Body of pancreas (tissue), 4 donors: ENCODE measurements around the gene MYL2. TPM values are rescaled to one million over a fixed set of nuclear protein-coding genes. Genes with fewer than 3 reads are reported as not detected.

Experiments
- ATAC-seq: fragments of 150-250 bp; one replicate; pipeline ENCODE4 v1.9.1; 2016
- DNase-seq, 4 donors: peaks; one replicate each; pipeline ENCODE4 v3.0.0-alpha.2; 2019
- H3K27ac ChIP-seq, 4 donors: fragments of 200-600 bp; sonication (generic); 1 replicate in 3 of 4; 2 replicates in 1 of 4; pipeline versions ENCODE4 v1.5.1 to v1.6.1; 2016 to 2019; ENCODE audit warnings: mild to moderate bottlenecking in 1 of 4, mixed read lengths in 1 of 4, moderate library complexity in 1 of 4
- H3K27me3 ChIP-seq, 2 donors: fragments of 200-600 bp; sonication (generic); one replicate each; pipeline ENCODE4 v1.6.0; 2016; ENCODE audit warnings: mild to moderate bottlenecking in 1 of 2
- H3K36me3 ChIP-seq, 2 donors: fragments of 200-600 bp; sonication (generic); replicated peaks in 1 of 2; 2 replicates each; pipeline ENCODE4 v1.5.1; 2016; ENCODE audit warnings: low read depth in 2 of 2; ENCODE audit not compliant: insufficient read depth in 1 of 2
- H3K4me1 ChIP-seq: fragments of 200-600 bp; sonication (generic); one replicate; pipeline ENCODE4 v1.6.0; 2016
- H3K4me3 ChIP-seq, 2 donors: fragments of 200-600 bp; sonication (generic); 1 replicate in 1 of 2; 2 replicates in 1 of 2; pipeline ENCODE4 v1.5.1; 2016 to 2019
- H3K9me3 ChIP-seq, 3 donors: fragments of 200-600 bp; sonication (generic); 1 replicate in 2 of 3; 2 replicates in 1 of 3; pipeline ENCODE4 v1.5.1; 2016
- POLR2A ChIP-seq, 3 donors: fragments of 450-650 bp; IDR thresholded peaks; one replicate each; pipeline ENCODE4 v1.6.1; 2016; ENCODE audit warnings: antibody characterized with exemption in 3 of 3, mild to moderate bottlenecking in 2 of 3
- WGBS, 2 donors: methylation state at CpG; one replicate each; pipeline ENCODE4 v1.1.5; 2017; 5-methylcytosine and 5-hydroxymethylcytosine counted together
- intact Hi-C: fragments of 100-400 bp; cut with DNase I; formaldehyde crosslinking; loops from one replicate; pipeline ENCODE4 v1.15.1; 2023
- total RNA-seq, 2 donors: library from RNA; depleted of rRNA; stranded (reverse); fragments of >200 nt; gene quantifications; one replicate each; pipeline ENCODE4 v1.1.0, GENCODE V29; 2016
- TF ChIP-seq, protein P1 (sequence below), 7 experiments: fragments of 450-650 bp in 4 of 7; fragments of 200-600 bp in 3 of 7; sonication (generic) in 3 of 7; IDR thresholded peaks; one replicate each; pipeline ENCODE4 v1.5.1; 2016 to 2019; ENCODE audit warnings: antibody characterized with exemption in 7 of 7

MYL2 gene
- total RNA-seq, 2 donors from 2014 or later = not detected

DNA sequence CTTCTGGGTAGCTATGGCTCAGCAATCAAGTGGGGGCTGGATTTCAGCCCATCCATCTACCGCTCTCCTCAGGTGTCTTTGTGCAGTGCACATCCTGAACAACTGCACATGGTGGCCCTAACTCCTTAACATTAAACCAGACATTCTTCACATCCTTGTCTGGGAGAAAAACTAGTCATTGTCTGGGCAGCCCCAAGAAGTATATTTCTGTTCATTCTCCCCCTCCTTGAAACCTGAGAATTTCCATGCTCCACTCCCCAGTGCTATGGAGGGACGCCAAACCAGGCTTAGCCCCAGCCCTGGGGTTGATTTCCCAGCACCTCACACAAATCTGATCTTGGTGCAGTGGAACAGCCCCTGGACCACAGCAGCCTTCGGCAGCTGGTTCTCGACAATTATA lies 13.4 kb downstream of the MYL2 start:
- no peak overlapping the region for H3K27ac ChIP-seq
- H3K9me3 ChIP-seq = no peaks in the 10 kb centered on the region
- no peaks in the 10 kb centered on the region for H3K27me3 ChIP-seq
- no peaks in the 10 kb centered on the region for H3K36me3 ChIP-seq
- intact Hi-C loops = no loop called here
- TF ChIP-seq POLR2A (IDR thresholded peaks at IDR 0.05) = no peak
- H3K4me3 ChIP-seq = no peak overlapping the region
- ATAC-seq = no peak
- WGBS, 2 donors = 69 to 83% methylated on average over 4 of the region's 4 CpGs
- no peaks in the 10 kb centered on the region for H3K4me1 ChIP-seq
- no peak for DNase-seq

DNA sequence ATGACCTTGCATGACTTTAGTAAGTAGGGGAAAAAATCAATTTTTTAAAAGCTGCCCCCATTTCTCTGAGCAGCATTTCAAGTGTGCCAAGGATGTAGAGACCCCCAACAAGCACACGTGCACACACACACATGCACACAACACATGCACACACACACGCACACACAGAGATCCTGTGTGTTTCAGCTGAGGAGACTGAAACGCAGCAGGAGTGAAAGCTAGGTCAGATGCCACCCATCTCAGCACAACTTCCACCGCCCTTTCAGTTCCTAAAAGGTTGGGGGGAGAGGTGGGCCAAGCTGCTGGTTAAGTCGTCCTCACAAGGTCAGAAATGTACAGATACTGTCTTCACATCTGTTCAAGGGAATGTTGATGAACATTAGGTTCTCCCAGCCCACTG lies 13.9 kb downstream of the MYL2 start:
- intact Hi-C loops = no loop called here
- no peak overlapping the region for H3K27ac ChIP-seq
- WGBS, 2 donors = 56 to 76% methylated on average over 5 of the region's 5 CpGs

GRCh38 chr12:110906083-110906482 lies 14.3 kb downstream of the MYL2 start:
- no peaks in the 10 kb centered on the region for H3K36me3 ChIP-seq
- ATAC-seq = no peak
- no peak overlapping the region for H3K27ac ChIP-seq
- no peaks in the 10 kb centered on the region for H3K27me3 ChIP-seq
- TF ChIP-seq, protein P1, sequence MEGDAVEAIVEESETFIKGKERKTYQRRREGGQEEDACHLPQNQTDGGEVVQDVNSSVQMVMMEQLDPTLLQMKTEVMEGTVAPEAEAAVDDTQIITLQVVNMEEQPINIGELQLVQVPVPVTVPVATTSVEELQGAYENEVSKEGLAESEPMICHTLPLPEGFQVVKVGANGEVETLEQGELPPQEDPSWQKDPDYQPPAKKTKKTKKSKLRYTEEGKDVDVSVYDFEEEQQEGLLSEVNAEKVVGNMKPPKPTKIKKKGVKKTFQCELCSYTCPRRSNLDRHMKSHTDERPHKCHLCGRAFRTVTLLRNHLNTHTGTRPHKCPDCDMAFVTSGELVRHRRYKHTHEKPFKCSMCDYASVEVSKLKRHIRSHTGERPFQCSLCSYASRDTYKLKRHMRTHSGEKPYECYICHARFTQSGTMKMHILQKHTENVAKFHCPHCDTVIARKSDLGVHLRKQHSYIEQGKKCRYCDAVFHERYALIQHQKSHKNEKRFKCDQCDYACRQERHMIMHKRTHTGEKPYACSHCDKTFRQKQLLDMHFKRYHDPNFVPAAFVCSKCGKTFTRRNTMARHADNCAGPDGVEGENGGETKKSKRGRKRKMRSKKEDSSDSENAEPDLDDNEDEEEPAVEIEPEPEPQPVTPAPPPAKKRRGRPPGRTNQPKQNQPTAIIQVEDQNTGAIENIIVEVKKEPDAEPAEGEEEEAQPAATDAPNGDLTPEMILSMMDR (IDR thresholded peaks at IDR 0.05) = no peak
- no peak for DNase-seq
- 32 to 48% methylated on average over 3 of the region's 3 CpGs for WGBS, 2 donors
- no peaks in the 10 kb centered on the region for H3K4me1 ChIP-seq
- no peaks in the 10 kb centered on the region for H3K9me3 ChIP-seq
- intact Hi-C loops = no loop called here
- no peak overlapping the region for H3K4me3 ChIP-seq

More for the DNA sequence above, 13.9 kb downstream of the MYL2 start:
- no peaks in the 10 kb centered on the region for H3K9me3 ChIP-seq
- TF ChIP-seq, protein P1 (IDR thresholded peaks at IDR 0.05) = no peak
- no peak for TF ChIP-seq POLR2A (IDR thresholded peaks at IDR 0.05)
- ATAC-seq (no peak), DNase-seq (no peak)
- H3K27me3 ChIP-seq = no peaks in the 10 kb centered on the region
- no peak overlapping the region for H3K4me3 ChIP-seq
- no peaks in the 10 kb centered on the region for H3K4me1 ChIP-seq
- no peaks in the 10 kb centered on the region for H3K36me3 ChIP-seq

GRCh38 chr12:110903511-110903910 lies 16.9 kb downstream of the MYL2 start:
- no peaks in the 10 kb centered on the region for H3K36me3 ChIP-seq
- no peaks in the 10 kb centered on the region for H3K9me3 ChIP-seq
- TF ChIP-seq, protein P1 (IDR thresholded peaks at IDR 0.05) = no peak
- TF ChIP-seq POLR2A (IDR thresholded peaks at IDR 0.05) = no peak
- H3K27ac ChIP-seq = no peak overlapping the region
- 92 to 97% methylated on average over 4 of the region's 4 CpGs for WGBS, 2 donors
- no peak for ATAC-seq
- H3K4me3 ChIP-seq = no peak overlapping the region
- H3K27me3 ChIP-seq = no peaks in the 10 kb centered on the region
- intact Hi-C loops = no loop called here
- H3K4me1 ChIP-seq = no peaks in the 10 kb centered on the region
- no peak for DNase-seq

DNA sequence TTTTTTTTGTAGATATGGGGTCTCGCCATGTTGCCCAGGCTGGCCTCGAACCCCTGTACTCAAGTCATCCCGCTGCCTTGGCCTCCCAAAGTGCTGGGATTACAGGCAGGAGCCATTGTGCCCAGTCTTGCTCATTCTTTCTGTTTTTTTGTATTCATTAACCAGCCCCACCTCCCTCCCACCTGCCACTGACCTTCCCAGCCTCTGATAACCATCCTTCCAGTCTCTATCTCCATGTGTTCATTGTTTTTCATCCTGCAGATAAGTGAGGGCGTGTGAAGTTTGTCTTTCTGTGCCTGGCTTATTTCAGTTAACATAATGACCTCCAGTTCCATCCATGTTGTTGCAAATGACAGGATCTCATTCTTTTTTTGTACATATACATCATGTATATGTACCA lies 19.0 kb downstream of the MYL2 start:
- TF ChIP-seq POLR2A (IDR thresholded peaks at IDR 0.05) = no peak
- TF ChIP-seq, protein P1 (IDR thresholded peaks at IDR 0.05) = no peak
- WGBS, 2 donors = 66 to 75% methylated on average over 4 of the region's 4 CpGs
- no peak for DNase-seq

More for the DNA sequence above, 19.0 kb downstream of the MYL2 start:
- no peak for ATAC-seq
- H3K4me1 ChIP-seq = no peaks in the 10 kb centered on the region
- no peak overlapping the region for H3K27ac ChIP-seq
- no peaks in the 10 kb centered on the region for H3K36me3 ChIP-seq
- H3K9me3 ChIP-seq = no peaks in the 10 kb centered on the region
- no peak overlapping the region for H3K4me3 ChIP-seq
- intact Hi-C loops = no loop called here
- H3K27me3 ChIP-seq = no peaks in the 10 kb centered on the region
